H1 (cell line): ENCODE measurements around the gene CSRP1.

ENCODE experiments used
- USF2 ChIP-seq: IDR thresholded peaks from 2 replicates; pipeline ENCODE4 v1.6.1; 2011; ENCODE audit warnings: low read length, improper control_type of control experiment
- YY1 ChIP-seq: IDR thresholded peaks from 2 replicates; pipeline ENCODE4 v1.6.1; 2011; ENCODE audit warnings: low read depth, mild to moderate bottlenecking, low read length

- TF ChIP-seq YY1 (no peak), USF2 (no peak)
Measured at GRCh38 chr1:201456499-201457309, 50.2 kb downstream of the CSRP1 start.
